GM19043 (cell line): Measurements from ENCODE around the gene GRXCR2.
"Not testable (repeated sequence)": the region's sequence is repeated elsewhere in the genome, so short reads cannot be mapped to it uniquely, and the experiment has no call there.

ENCODE experiments used
- ATAC-seq: cut with Tn5 transposase; IDR thresholded peaks from one replicate; pipeline ENCODE4 v1.9.1; 2021; ENCODE audit warnings: low read depth; ENCODE audit not compliant: unreplicated experiment

GRXCR2 gene

GRCh38 chr5:145872914-145873313 is at the start of gene GRXCR2:
Gene GRXCR2 (minus strand): TSS chr5:145873014. CDS start chr5:145872968, 46 bp downstream.
- ATAC-seq, result no peak

GRCh38 chr5:145922059-145922458 is 49.2 kb upstream of the GRXCR2 start:
- ATAC-seq, result no peak

GRCh38 chr5:145921211-145921610 is 48.4 kb upstream of the GRXCR2 start:
- ATAC-seq, result no peak

GRCh38 chr5:145920542-145921210 is 47.9 kb upstream of the GRXCR2 start:
- no peak for ATAC-seq

- ATAC-seq, result no peak
These were observed 46.6 kb upstream of the GRXCR2 start for GRCh38 chr5:145919413-145919812.

- no peak for ATAC-seq
These were observed 45.6 kb upstream of the GRXCR2 start for GRCh38 chr5:145918397-145918796.

- no peak for ATAC-seq
These were observed 44.5 kb upstream of the GRXCR2 start for GRCh38 chr5:145917288-145917687.

- no peak for ATAC-seq
These were observed 43.3 kb upstream of the GRXCR2 start for GRCh38 chr5:145915970-145916638.

- ATAC-seq, result no peak
These were observed 40.9 kb upstream of the GRXCR2 start for GRCh38 chr5:145913701-145914100.

- no peak for ATAC-seq
These were observed 39.8 kb upstream of the GRXCR2 start for GRCh38 chr5:145912594-145912993.

GRCh38 chr5:145912019-145912418 is 39.2 kb upstream of the GRXCR2 start:
- no peak for ATAC-seq

- ATAC-seq, result no peak
These were observed 38.4 kb upstream of the GRXCR2 start for GRCh38 chr5:145911164-145911563.

GRCh38 chr5:145908206-145908960 is 35.6 kb upstream of the GRXCR2 start:
- no peak for ATAC-seq

GRCh38 chr5:145906401-145906800 is 33.6 kb upstream of the GRXCR2 start:
- ATAC-seq, result no peak

GRCh38 chr5:145904743-145905142 is 31.9 kb upstream of the GRXCR2 start:
- ATAC-seq, result no peak

GRCh38 chr5:145903867-145904266 is 31.1 kb upstream of the GRXCR2 start:
- ATAC-seq, result no peak

GRCh38 chr5:145903113-145903512 is 30.3 kb upstream of the GRXCR2 start:
- ATAC-seq, result no peak

GRCh38 chr5:145902421-145902820 is 29.6 kb upstream of the GRXCR2 start:
- no peak for ATAC-seq

- ATAC-seq, result no peak
These were observed 25.4 kb upstream of the GRXCR2 start for GRCh38 chr5:145898171-145898570.

GRCh38 chr5:145891378-145891777 is 18.6 kb upstream of the GRXCR2 start:
- not testable (repeated sequence) for ATAC-seq

GRCh38 chr5:145889611-145890010 is 16.8 kb upstream of the GRXCR2 start:
- ATAC-seq, result no peak
